ENCODE data around the gene YPEL5. TPM values are rescaled to one million over a fixed set of nuclear protein-coding genes. Genes with fewer than 3 reads are reported as not detected.

The YPEL5 gene
- total and polyA plus RNA-seq, 3 donors from 2014 or later: 131 to 189 (median 181) TPM

- no peak for DNase-seq
- TF ChIP-seq CTCF (IDR thresholded peaks at IDR 0.05): no peak
- no peak for TF ChIP-seq POLR2A (IDR thresholded peaks at IDR 0.05)
- Histone ChIP-seq H3K4me1 (no peaks in the 10 kb centered on the region), H3K9me3 (no peaks in the 10 kb centered on the region), H3K27ac (no peak overlapping the region), H3K36me3 (ENCODE audit: low read depth, missing control alignments) (no peaks in the 10 kb centered on the region), H3K27me3 (no peaks in the 10 kb centered on the region), H3K4me3 (no peak overlapping the region)
- intact Hi-C loops (cut with DNase I; ENCODE audit: low total_unique reads): no loop called here
- WGBS, 2 donors: 57 to 73% methylated on average over 7 of the region's 7 CpGs
Observed at GRCh38 chr2:30191819-30192271, 45.0 kb downstream of the YPEL5 start.

- no peaks in the 10 kb centered on the region for H3K36me3 ChIP-seq (ENCODE audit: low read depth, missing control alignments)
- H3K9me3 ChIP-seq: no peaks in the 10 kb centered on the region
- DNase-seq: no peak
- no peak for TF ChIP-seq POLR2A (IDR thresholded peaks at IDR 0.05)
- TF ChIP-seq CTCF (IDR thresholded peaks at IDR 0.05): no peak
- no peak overlapping the region for H3K27ac ChIP-seq
- no peaks in the 10 kb centered on the region for H3K4me1 ChIP-seq
- WGBS, 2 donors: 78 to 85% methylated on average over 4 of the region's 4 CpGs
- intact Hi-C loops (cut with DNase I; ENCODE audit: low total_unique reads): no loop called here
- no peak overlapping the region for H3K4me3 ChIP-seq
- no peaks in the 10 kb centered on the region for H3K27me3 ChIP-seq
Observed at GRCh38 chr2:30192314-30192713, 45.5 kb downstream of the YPEL5 start.

- no peaks in the 10 kb centered on the region for H3K36me3 ChIP-seq (ENCODE audit: low read depth, missing control alignments)
- intact Hi-C loops (cut with DNase I; ENCODE audit: low total_unique reads): no loop called here
- no peak overlapping the region for H3K4me3 ChIP-seq
- DNase-seq: no peak
- H3K4me1 ChIP-seq: no peaks in the 10 kb centered on the region
- H3K27me3 ChIP-seq: no peaks in the 10 kb centered on the region
- H3K9me3 ChIP-seq: no peaks in the 10 kb centered on the region
- H3K27ac ChIP-seq: no peak overlapping the region
- TF ChIP-seq POLR2A (IDR thresholded peaks at IDR 0.05): no peak
- TF ChIP-seq CTCF (IDR thresholded peaks at IDR 0.05): no peak
- 91 to 93% methylated on average over 12 to 13 of the region's 13 CpGs for WGBS, 2 donors
Observed at GRCh38 chr2:30193104-30193681, 46.4 kb downstream of the YPEL5 start.

- H3K9me3 ChIP-seq: no peaks in the 10 kb centered on the region
- TF ChIP-seq POLR2A (IDR thresholded peaks at IDR 0.05): no peak
- TF ChIP-seq CTCF (IDR thresholded peaks at IDR 0.05): no peak
- no peak overlapping the region for H3K4me3 ChIP-seq
- H3K36me3 ChIP-seq (ENCODE audit: low read depth, missing control alignments): no peaks in the 10 kb centered on the region
- DNase-seq: no peak
- H3K4me1 ChIP-seq: no peaks in the 10 kb centered on the region
- no peak overlapping the region for H3K27ac ChIP-seq
- intact Hi-C loops (cut with DNase I; ENCODE audit: low total_unique reads): no loop called here
- WGBS, 2 donors: 79 to 93% methylated on average over 4 to 7 of the region's 7 CpGs
- no peaks in the 10 kb centered on the region for H3K27me3 ChIP-seq
Observed at GRCh38 chr2:30194421-30194820, 47.6 kb downstream of the YPEL5 start.

- Histone ChIP-seq H3K9me3 (no peaks in the 10 kb centered on the region), H3K27ac (no peak overlapping the region), H3K4me3 (no peak overlapping the region), H3K4me1 (no peaks in the 10 kb centered on the region), H3K36me3 (ENCODE audit: low read depth, missing control alignments) (no peaks in the 10 kb centered on the region), H3K27me3 (no peaks in the 10 kb centered on the region)
- intact Hi-C loops (cut with DNase I; ENCODE audit: low total_unique reads): no loop called here
- DNase-seq: no peak
- TF ChIP-seq POLR2A (IDR thresholded peaks at IDR 0.05) (no peak), CTCF (IDR thresholded peaks at IDR 0.05) (no peak)
- 67 to 74% methylated on average over 1 to 4 of the region's 4 CpGs for WGBS, 2 donors
Observed at GRCh38 chr2:30195016-30195415, 48.2 kb downstream of the YPEL5 start.

Data from testis (tissue), 3 donors.